K562 (cell line): ENCODE data around the gene GNAQ. TPM values are rescaled to one million over a fixed set of nuclear protein-coding genes. Genes with fewer than 3 reads are reported as not detected.
A peak's percentile ranks its signal among the peaks of the same experiment; 100 is the strongest.

Experiments used
- ATAC-seq: fragments of 200-7000 bp; cut with Tn5 transposase; 3 replicates; pipeline ENCODE4 v1.9.1; 2020; ENCODE audit warnings: moderate library complexity
- BruUV-seq: library from RNA; stranded (reverse); fragments of 400-500 nt; replicated peaks from 2 replicates; lab custom pipeline; 2021; lab: Mats Ljungman, UMichigan
- CTCF ChIA-PET: fragments of 300-600 bp; formaldehyde crosslinking; extraction: SDS; loops from one replicate; lab custom pipeline; 2021; ENCODE audit warnings: low intra/inter-chr PET ratio; lab: Yijun Ruan, JAX
- POLR2A ChIA-PET: fragments of 300-600, 350-650 bp; sonication (Branson Sonifier 250); formaldehyde crosslinking; extraction: SDS; loops from one replicate; lab custom pipeline; 2021; ENCODE audit warnings: antibody characterized with exemption, inconsistent platforms; lab: Yijun Ruan, JAX
- DNase-seq, 4 experiments: peaks; one replicate each; pipeline versions ENCODE4 v3.0.0 to v3.0.0-alpha.2; 2011 to 2018; ENCODE audit warnings: low spot score in 3 of 4, mixed read lengths in 3 of 4; ENCODE audit errors: extremely low read depth in 1 of 4
- FAIRE-seq: peaks from 2 replicates; lab custom pipeline; 2011; peaks lifted over from hg19 to GRCh38; lab: Jason Lieb, UNC
- H2AFZ ChIP-seq: 2 replicates; pipeline ENCODE4 v1.6.0; 2011; ENCODE audit warnings: low read depth, low read length, control low read depth, inconsistent platforms
- H3K27ac ChIP-seq: fragments of 200-600 bp; 3 replicates; pipeline ENCODE4 v1.8.0; 2011; ENCODE audit warnings: low read depth, mild to moderate bottlenecking, control low read depth, inconsistent platforms, low read length, moderate library complexity, mixed read lengths; ENCODE audit errors: extremely low read depth
- H3K27me3 ChIP-seq, 2 experiments: fragments of 300-600 bp in 1 of 2; 2 replicates in 1 of 2; 3 replicates in 1 of 2; pipeline versions ENCODE4 v1.6.0 to v1.8.0; 2011; ENCODE audit warnings: inconsistent platforms in 2 of 2, low read length in 2 of 2, mild to moderate bottlenecking in 1 of 2, mixed read lengths in 1 of 2, moderate library complexity in 1 of 2; ENCODE audit not compliant: control insufficient read depth in 2 of 2, insufficient read depth in 2 of 2
- H3K36me3 ChIP-seq: fragments of 300-600 bp; 3 replicates; pipeline ENCODE4 v1.8.0; 2011; ENCODE audit warnings: mild to moderate bottlenecking, low read length, inconsistent platforms; ENCODE audit not compliant: control insufficient read depth, insufficient read depth
- H3K4me1 ChIP-seq, 2 experiments: fragments of 200-600 bp in 1 of 2; replicated peaks in 1 of 2; 2 replicates in 1 of 2; 3 replicates in 1 of 2; pipeline versions ENCODE4 v1.5.1 to v1.8.0; 2011; ENCODE audit warnings: inconsistent platforms in 2 of 2, low read length in 2 of 2, mild to moderate bottlenecking in 1 of 2, mixed read lengths in 1 of 2, moderate library complexity in 1 of 2; ENCODE audit not compliant: control insufficient read depth in 2 of 2, insufficient read depth in 2 of 2
- H3K4me2 ChIP-seq: 2 replicates; pipeline ENCODE4 v1.6.1; 2011; ENCODE audit warnings: low read length, control low read depth, inconsistent platforms, mixed read lengths; ENCODE audit not compliant: insufficient read depth
- H3K4me3 ChIP-seq: fragments of 200-600 bp; sonication (generic), shearing (Covaris generic); 2 replicates; pipeline ENCODE4 v1.5.1; 2016; ENCODE audit warnings: control low read depth, inconsistent platforms
- H3K79me2 ChIP-seq: fragments of 200-600 bp; 3 replicates; pipeline ENCODE4 v1.8.0; 2011; ENCODE audit warnings: low read length, inconsistent platforms; ENCODE audit not compliant: control insufficient read depth, insufficient read depth
- H3K9ac ChIP-seq, 2 experiments: 2 replicates each; pipeline versions ENCODE4 v1.6.0 to v1.6.1; 2011; ENCODE audit warnings: low read depth in 2 of 2, low read length in 2 of 2, control low read depth in 1 of 2, inconsistent platforms in 1 of 2, mild to moderate bottlenecking in 1 of 2, mixed read lengths in 1 of 2; ENCODE audit not compliant: insufficient read depth in 1 of 2
- H3K9me1 ChIP-seq: one replicate; pipeline ENCODE4 v1.6.0; 2011; ENCODE audit warnings: inconsistent platforms, mild to moderate bottlenecking, low read length, moderate library complexity; ENCODE audit not compliant: control insufficient read depth, insufficient read depth
- H3K9me3 ChIP-seq: replicated peaks from 2 replicates; pipeline ENCODE4 v1.5.1; 2011; ENCODE audit warnings: low read depth, low read length, inconsistent platforms; ENCODE audit not compliant: control insufficient read depth, insufficient read depth
- H4K20me1 ChIP-seq: replicated peaks from 2 replicates; pipeline ENCODE4 v1.6.1; 2011; ENCODE audit warnings: low read length, inconsistent platforms, mixed read lengths; ENCODE audit not compliant: control insufficient read depth, insufficient read depth
- BCL6 ChIP-seq: fragments of 250-450 bp; sonication (Bioruptor Pico); IDR thresholded peaks from 2 replicates; pipeline ENCODE4 v1.4.0; 2020
- ERF ChIP-seq: fragments of 450-650 bp; formaldehyde crosslinking; IDR thresholded peaks from 2 replicates; pipeline ENCODE4 v1.4.0; 2020; ENCODE audit warnings: mild to moderate bottlenecking, mixed read lengths
- MIER1 ChIP-seq: fragments of 450-650 bp; IDR thresholded peaks from 2 replicates; pipeline ENCODE4 v1.6.1; 2016; ENCODE audit warnings: antibody characterized with exemption, mild to moderate bottlenecking, low read depth
- NCOA6 ChIP-seq: fragments of 450-650 bp; IDR thresholded peaks from 2 replicates; pipeline ENCODE4 v1.6.1; 2017; ENCODE audit warnings: mild to moderate bottlenecking
- PHF21A ChIP-seq: fragments of 450-650 bp; IDR thresholded peaks from 2 replicates; pipeline ENCODE4 v1.6.1; 2017; ENCODE audit warnings: low read depth, borderline replicate concordance
- SIN3A ChIP-seq, 2 experiments: fragments of 150-350 bp in 1 of 2; IDR thresholded peaks; 2 replicates each; pipeline ENCODE4 v1.6.1; 2011 to 2016; ENCODE audit warnings: borderline replicate concordance in 2 of 2, low read depth in 2 of 2, low read length in 2 of 2, mild to moderate bottlenecking in 2 of 2, moderate library complexity in 2 of 2; ENCODE audit not compliant: control insufficient read depth in 1 of 2
- WGBS: fragments of 100-300 bp; shearing (Covaris generic); methylation state at CpG from one replicate; pipeline ENCODE4 v1.1.6; 2016; ENCODE audit warnings: low coverage, mixed read lengths; ENCODE audit not compliant: insufficient coverage; ENCODE audit errors: missing lambda C conversion rate; 5-methylcytosine and 5-hydroxymethylcytosine counted together
- in situ Hi-C: fragments of 300-500 bp; cut with MboI; formaldehyde crosslinking; loops from 4 replicates; pipeline ENCODE4 v1.15.0; 2018; ENCODE audit warnings: inconsistent platforms, mixed read lengths
- intact Hi-C: fragments of 100-400 bp; cut with micrococcal nuclease; formaldehyde crosslinking; loops from 2 replicates; pipeline ENCODE4 v1.14.2; 2022
- polyA plus RNA-seq, 8 experiments: library from polyadenylated mRNA; depleted of rRNA in 4 of 8; stranded (reverse) in 5 of 8; unstranded in 3 of 8; fragments of >200 nt; fragmentation: Nextera tagmentation in 2 of 8; fragmentation: Illumina TruSeq in 1 of 8; extraction: Ambion mirVana in 2 of 8; extraction: Trizol in 1 of 8; gene quantifications; 2 replicates each; pipeline versions ENCODE4 v1.2.1 to v1.2.3, GENCODE V29; 2011 to 2014; ENCODE audit warnings: inconsistent platforms in 1 of 8, missing spikeins in 1 of 8
- total RNA-seq, 7 experiments: library from RNA; depleted of rRNA in 6 of 7; stranded (reverse); fragments of >200 nt in 6 of 7; fragmentation: Illumina TruSeq in 2 of 7; extraction: Trizol in 2 of 7; gene quantifications; 2 replicates each; pipeline versions ENCODE4 v1.2.1 to v1.2.3, GENCODE V29; 2011 to 2021; ENCODE audit warnings: low replicate concordance in 1 of 7
- TF ChIP-seq, protein P1 (sequence below): fragments of 250-450 bp; sonication (Bioruptor Pico); IDR thresholded peaks from 2 replicates; pipeline ENCODE4 v1.8.0; 2022; ENCODE audit warnings: moderate library complexity, mild to moderate bottlenecking, inconsistent platforms
- TF ChIP-seq, protein P2 (sequence below): fragments of 450-650 bp; formaldehyde crosslinking; IDR thresholded peaks from 2 replicates; pipeline ENCODE4 v1.4.0; 2020; ENCODE audit warnings: mild to moderate bottlenecking, moderate library complexity
- TF ChIP-seq, protein P3 (sequence below): fragments of 250-450 bp; sonication (Bioruptor Pico); IDR thresholded peaks from 2 replicates; pipeline ENCODE4 v1.4.0; 2020

Gene GNAQ
- total and polyA plus RNA-seq, 9 of the 15 experiments (the other 6 are each of a cell fraction or from before 2014, with no cell fraction given) = 4.8 to 27.9 (median 17.5) TPM

DNA sequence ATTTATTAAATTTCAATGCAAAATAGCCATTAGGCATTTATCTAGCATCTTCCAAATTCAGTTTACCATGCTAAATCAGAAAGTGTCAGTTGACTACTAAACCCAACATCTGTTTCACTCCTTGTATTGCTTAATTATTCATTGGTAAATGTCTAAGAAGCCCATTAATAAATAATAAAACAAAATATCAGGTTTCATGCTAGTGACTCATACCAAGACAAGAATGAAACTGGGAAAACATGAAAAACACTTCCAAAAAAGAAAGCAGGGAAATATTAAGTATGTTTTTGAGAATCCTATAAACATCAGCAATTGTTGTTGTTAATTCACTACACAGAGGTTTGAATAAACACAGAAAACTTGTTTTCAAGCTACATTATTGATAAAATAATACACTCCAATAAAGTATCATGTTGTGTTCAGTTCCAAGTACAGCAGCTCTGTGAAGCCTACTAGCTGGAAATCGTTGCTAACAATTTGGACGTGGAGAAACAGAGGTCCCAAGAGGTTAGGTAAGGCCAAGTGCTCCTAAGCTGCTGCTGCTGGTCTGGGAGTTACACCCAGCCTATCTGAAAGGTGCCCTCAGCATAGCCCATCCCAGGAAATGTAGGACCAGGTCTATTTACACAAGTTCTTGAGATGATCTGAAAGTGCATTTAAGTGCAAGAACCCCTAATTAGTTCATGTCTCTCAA, 78.8 kb downstream of the GNAQ start:
- H4K20me1 ChIP-seq = no peaks in the 10 kb centered on the region
- H3K27ac ChIP-seq = no peak overlapping the region; the same call in 2 of the 3 replicates
- POLR2A ChIA-PET = no interaction called here
- in situ Hi-C loops = no loop called here
- peaks cover 92% of the 10 kb centered on the region for H3K79me2 ChIP-seq
- no peak overlapping the region for H3K9ac ChIP-seq
- DNase-seq = peak in 1 of 4 experiments; percentile 17
- H3K4me2 ChIP-seq = no peak overlapping the region
- CTCF ChIA-PET = no interaction called here
- FAIRE-seq = peak; percentile 75
- WGBS = 5% methylated on average over 2 of the region's 2 CpGs
- peaks cover 5% of the 10 kb centered on the region; the same call in 1 of the 3 replicates for H3K36me3 ChIP-seq
- peaks cover 5 to 38% of the 10 kb centered on the region in 2 experiments; a peak in 4 of 5 replicates for H3K4me1 ChIP-seq
- H3K9me3 ChIP-seq = no peaks in the 10 kb centered on the region
- intact Hi-C loops = no loop called here
- no TSS peak for BruUV-seq
- no peak overlapping the region for H3K4me3 ChIP-seq
- no peaks in the 10 kb centered on the region for H3K9me1 ChIP-seq
- ATAC-seq = peak; percentile 52
- no peaks in the 10 kb centered on the region for H3K27me3 ChIP-seq
- H2AFZ ChIP-seq = no peak overlapping the region
- TF ChIP-seq, protein P1, sequence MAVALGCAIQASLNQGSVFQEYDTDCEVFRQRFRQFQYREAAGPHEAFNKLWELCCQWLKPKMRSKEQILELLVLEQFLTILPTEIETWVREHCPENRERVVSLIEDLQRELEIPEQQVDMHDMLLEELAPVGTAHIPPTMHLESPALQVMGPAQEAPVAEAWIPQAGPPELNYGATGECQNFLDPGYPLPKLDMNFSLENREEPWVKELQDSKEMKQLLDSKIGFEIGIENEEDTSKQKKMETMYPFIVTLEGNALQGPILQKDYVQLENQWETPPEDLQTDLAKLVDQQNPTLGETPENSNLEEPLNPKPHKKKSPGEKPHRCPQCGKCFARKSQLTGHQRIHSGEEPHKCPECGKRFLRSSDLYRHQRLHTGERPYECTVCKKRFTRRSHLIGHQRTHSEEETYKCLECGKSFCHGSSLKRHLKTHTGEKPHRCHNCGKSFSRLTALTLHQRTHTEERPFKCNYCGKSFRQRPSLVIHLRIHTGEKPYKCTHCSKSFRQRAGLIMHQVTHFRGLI = no peak
- TF ChIP-seq SIN3A (IDR thresholded peaks at IDR 0.05; ENCODE audit: borderline replicate concordance in 2 of 2, control insufficient read depth in 1 of 2, low read depth in 2 of 2, low read length in 2 of 2) (no peak), MIER1 (no peak), ERF (no peak), NCOA6 (no peak), BCL6 (CRISPR knock-in tag) (no peak), PHF21A (no peak)
- TF ChIP-seq, protein P2, sequence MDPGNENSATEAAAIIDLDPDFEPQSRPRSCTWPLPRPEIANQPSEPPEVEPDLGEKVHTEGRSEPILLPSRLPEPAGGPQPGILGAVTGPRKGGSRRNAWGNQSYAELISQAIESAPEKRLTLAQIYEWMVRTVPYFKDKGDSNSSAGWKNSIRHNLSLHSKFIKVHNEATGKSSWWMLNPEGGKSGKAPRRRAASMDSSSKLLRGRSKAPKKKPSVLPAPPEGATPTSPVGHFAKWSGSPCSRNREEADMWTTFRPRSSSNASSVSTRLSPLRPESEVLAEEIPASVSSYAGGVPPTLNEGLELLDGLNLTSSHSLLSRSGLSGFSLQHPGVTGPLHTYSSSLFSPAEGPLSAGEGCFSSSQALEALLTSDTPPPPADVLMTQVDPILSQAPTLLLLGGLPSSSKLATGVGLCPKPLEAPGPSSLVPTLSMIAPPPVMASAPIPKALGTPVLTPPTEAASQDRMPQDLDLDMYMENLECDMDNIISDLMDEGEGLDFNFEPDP (CRISPR knock-in tag) = no peak
- TF ChIP-seq, protein P3, sequence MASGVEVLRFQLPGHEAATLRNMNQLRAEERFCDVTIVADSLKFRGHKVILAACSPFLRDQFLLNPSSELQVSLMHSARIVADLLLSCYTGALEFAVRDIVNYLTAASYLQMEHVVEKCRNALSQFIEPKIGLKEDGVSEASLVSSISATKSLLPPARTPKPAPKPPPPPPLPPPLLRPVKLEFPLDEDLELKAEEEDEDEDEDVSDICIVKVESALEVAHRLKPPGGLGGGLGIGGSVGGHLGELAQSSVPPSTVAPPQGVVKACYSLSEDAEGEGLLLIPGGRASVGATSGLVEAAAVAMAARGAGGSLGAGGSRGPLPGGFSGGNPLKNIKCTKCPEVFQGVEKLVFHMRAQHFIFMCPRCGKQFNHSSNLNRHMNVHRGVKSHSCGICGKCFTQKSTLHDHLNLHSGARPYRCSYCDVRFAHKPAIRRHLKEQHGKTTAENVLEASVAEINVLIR (CRISPR knock-in tag) = no peak
